ENCODE results near the gene UST.

DNA sequence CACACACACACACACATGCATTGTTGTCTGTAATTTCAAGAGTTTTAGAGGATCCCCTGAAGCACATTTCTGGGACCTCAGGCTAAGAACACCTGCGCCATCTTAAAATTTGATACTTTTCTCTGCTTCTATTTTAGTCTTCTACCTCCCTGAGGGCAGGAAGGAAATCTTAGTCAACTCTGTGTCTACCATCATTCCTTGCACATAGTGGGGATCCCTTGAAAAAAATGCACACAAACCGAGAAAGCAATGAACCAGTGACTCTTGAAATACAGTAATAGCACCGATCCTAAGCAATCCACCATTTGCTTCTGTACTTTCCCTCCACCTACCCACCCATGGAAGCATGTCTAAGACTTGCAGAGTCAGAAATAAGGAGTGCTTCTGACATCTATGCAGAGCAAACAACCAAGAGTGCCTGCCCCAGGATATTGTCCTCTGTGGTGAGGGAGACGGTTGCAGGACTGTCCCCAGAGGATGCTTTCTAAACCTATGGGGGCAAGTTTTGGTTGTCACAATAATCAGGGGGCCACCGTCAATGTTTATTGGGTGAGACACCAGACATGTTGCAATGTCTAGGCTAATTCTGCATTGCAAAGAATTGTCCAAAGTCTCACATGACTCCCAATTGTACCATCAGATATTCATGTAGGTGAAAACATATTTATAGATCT is 362.7 kb downstream of the UST start:
- TF ChIP-seq, protein P1, sequence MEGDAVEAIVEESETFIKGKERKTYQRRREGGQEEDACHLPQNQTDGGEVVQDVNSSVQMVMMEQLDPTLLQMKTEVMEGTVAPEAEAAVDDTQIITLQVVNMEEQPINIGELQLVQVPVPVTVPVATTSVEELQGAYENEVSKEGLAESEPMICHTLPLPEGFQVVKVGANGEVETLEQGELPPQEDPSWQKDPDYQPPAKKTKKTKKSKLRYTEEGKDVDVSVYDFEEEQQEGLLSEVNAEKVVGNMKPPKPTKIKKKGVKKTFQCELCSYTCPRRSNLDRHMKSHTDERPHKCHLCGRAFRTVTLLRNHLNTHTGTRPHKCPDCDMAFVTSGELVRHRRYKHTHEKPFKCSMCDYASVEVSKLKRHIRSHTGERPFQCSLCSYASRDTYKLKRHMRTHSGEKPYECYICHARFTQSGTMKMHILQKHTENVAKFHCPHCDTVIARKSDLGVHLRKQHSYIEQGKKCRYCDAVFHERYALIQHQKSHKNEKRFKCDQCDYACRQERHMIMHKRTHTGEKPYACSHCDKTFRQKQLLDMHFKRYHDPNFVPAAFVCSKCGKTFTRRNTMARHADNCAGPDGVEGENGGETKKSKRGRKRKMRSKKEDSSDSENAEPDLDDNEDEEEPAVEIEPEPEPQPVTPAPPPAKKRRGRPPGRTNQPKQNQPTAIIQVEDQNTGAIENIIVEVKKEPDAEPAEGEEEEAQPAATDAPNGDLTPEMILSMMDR (IDR thresholded peaks at IDR 0.05) = no peak
- no peak for TF ChIP-seq EZH2 (IDR thresholded peaks at IDR 0.05; ENCODE audit: borderline replicate concordance, insufficient read depth, low read depth, low read length, poor library complexity, severe bottlenecking)
